HG03196 (cell line): ENCODE data around the gene IGSF23.

ENCODE experiments used
- ATAC-seq: cut with Tn5 transposase; IDR thresholded peaks from one replicate; pipeline ENCODE4 v1.9.1; 2021; ENCODE audit not compliant: unreplicated experiment

The IGSF23 gene

GRCh38 chr19:44640518-44640917 lies 27.2 kb downstream of the IGSF23 start:
- ATAC-seq = no peak

DNA sequence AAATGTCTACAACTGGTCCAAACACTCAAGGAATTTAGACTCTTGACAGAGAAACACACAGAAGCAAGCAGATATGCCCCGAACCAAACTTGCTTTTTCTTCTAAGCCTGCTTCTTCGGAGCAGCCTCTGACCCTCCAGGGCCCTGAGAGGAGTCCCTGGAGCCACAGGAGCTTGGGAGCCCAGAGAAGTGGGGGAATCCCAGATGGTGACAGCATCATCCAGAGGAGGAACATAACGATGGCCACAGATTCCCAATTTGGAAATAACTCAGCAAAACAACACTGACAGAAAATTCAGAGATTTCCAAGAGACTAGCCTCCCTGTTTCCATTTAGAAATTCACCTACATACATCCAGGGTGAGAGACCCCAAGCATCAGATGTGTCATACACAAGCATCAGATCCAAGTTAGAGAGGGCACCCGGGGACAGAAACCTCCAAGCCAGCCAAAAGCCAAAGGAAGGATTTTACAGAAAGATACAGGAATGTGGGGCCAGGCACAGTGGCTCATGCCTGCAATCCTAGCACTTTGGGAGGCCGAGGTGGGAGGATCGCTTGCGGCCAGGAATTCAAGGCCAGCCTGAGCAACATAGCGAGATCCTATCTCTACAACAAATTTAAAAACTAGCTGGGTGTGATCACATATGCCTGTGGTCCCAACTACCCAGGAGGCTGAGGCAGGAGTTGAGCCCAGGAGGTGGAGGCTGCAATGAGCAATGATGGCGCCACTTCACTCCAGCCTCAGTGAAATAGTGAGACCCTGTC lies 28.3 kb downstream of the IGSF23 start:
- no peak for ATAC-seq

- ATAC-seq = no peak
These were observed 29.0 kb downstream of the IGSF23 start for GRCh38 chr19:44642377-44642776.

DNA sequence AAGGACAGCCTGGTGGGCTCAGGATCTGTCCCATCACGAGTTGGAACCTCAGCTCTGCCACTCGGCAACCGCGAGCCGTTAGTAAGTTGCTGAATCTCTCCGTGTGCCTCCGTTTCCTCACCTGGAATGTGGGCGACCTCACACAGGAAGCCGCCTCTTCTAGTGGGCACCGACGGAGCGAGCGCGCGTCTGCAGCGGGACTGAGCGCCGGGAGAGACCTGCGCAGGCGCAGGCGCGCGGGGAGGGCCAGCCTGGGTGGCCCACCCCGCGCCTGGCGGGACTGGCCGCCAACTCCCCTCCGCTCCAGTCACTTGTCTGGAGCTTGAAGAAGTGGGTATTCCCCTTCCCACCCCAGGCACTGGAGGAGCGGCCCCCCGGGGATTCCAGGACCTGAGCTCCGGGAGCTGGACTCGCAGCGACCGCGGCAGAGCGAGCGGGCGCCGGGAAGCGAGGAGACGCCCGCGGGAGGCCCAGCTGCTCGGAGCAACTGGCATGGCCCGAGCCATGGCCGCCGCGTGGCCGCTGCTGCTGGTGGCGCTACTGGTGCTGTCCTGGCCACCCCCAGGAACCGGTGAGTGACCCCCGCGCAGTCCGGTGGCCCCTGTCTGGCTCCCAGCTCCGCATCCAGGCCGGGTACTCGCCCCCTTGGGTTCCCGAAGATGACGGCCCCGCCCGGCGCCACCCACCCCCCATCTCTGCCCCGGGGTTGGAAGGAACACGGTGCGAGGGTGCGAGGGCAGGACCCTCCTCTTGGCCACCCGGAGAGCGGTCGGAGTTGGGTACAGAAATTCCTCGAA lies 30.4 kb downstream of the IGSF23 start, which contains the start of gene PVR:
Gene PVR, plus strand, starts transcription at position 306 of the 797 bp plus-strand sequence. Its CDS starts 187 bp downstream, at position 493.
- no peak for ATAC-seq

DNA sequence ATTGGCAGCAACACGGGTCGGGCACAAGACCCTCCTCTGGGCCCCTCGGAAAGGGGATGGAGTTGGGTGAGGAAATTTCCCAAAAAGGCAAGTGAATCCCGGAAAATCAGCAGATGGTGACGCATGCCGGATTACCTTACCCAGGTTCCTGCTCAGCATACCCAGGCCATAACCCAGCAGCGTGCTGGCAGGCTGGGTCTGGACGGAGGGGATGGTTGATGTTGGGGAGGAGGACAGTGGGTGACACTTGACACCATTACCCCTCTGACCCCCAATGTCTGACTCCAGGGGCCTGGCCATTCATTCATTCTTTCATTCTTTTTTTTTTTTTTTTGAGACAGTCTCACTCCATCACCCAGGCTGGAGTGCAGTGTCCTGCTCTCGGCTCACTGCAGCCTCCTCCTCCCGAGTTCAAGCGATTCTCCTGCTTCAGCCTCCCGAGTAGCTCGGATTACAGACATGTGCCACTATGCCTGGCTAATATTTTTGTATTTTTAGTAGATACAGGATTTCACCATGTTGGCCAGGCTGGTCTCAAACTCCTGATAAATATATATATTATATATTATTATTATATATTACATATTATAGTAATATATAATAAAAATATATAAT lies 31.1 kb downstream of the IGSF23 start:
- no peak for ATAC-seq

DNA sequence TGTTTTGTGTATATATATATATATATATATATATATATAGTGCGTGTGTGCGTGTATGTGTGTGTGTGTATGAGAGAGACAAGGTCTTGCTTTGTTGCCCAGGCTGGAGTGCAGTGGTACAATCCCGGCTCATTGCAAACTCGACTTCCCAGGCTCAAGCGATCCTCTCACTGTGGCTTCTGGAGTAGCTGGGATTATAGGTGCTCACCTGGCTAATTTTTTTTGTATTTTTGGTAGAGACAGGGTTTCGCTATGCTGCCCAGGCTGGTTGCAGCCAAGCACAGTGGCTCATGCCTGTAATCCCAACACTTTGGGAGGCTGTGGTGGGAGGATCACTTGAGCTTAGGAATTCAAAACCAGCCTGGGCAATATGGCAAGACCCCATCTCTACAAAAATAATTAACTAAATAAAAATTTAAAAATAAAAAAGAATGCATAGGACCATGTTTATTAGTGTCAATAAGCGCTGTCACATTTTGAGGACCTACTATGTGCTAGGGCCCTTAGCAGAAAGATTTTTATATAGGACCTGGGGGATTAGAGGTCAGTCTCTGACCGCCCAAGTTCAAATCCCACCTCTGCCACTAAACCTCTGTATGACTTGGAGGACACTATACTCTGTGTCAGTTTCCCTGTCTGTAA lies 32.2 kb downstream of the IGSF23 start:
- ATAC-seq = no peak

DNA sequence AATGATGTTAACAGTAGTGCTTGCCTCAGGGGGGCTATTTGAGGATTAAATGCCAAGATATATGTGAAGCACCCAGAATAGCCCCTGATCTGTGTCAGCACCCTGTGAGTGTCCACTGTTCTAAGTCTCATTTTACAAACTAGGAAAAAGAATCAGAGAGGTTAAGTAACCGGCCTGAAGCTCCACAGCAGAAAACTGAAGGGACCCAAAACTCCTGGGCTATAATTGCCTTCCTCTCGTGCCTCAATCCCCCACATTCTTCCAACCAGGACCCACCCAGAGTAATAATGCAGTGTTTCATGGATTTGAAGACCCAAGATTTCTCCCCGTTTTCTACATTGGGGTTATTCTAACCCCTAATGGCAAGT lies 32.7 kb downstream of the IGSF23 start:
- no peak for ATAC-seq

DNA sequence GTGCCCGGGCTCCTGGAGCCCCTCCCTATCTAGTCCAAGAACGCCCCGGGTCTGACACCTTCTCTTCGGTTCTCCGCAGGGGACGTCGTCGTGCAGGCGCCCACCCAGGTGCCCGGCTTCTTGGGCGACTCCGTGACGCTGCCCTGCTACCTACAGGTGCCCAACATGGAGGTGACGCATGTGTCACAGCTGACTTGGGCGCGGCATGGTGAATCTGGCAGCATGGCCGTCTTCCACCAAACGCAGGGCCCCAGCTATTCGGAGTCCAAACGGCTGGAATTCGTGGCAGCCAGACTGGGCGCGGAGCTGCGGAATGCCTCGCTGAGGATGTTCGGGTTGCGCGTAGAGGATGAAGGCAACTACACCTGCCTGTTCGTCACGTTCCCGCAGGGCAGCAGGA lies 33.8 kb downstream of the IGSF23 start:
- ATAC-seq = no peak

- no peak for ATAC-seq
These were observed 35.4 kb downstream of the IGSF23 start for GRCh38 chr19:44648631-44649251.

DNA sequence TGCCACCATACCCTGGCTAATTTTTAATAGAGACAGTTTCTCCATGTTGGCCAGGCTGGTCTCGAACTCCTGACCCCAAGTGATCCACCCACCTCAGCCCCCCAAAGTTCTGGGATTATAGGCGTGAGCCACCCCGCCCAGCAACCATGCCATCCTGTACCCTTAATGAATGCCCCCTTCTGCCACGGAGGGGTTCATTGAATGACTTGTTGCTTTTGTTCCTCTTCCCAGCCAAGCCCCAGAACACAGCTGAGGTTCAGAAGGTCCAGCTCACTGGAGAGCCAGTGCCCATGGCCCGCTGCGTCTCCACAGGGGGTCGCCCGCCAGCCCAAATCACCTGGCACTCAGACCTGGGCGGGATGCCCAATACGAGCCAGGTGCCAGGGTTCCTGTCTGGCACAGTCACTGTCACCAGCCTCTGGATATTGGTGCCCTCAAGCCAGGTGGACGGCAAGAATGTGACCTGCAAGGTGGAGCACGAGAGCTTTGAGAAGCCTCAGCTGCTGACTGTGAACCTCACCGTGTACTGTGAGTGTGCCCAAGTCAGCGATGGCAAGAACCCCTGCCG lies 36.3 kb downstream of the IGSF23 start:
- ATAC-seq = no peak

GRCh38 chr19:44653343-44653742 lies 40.0 kb downstream of the IGSF23 start:
- ATAC-seq = no peak

DNA sequence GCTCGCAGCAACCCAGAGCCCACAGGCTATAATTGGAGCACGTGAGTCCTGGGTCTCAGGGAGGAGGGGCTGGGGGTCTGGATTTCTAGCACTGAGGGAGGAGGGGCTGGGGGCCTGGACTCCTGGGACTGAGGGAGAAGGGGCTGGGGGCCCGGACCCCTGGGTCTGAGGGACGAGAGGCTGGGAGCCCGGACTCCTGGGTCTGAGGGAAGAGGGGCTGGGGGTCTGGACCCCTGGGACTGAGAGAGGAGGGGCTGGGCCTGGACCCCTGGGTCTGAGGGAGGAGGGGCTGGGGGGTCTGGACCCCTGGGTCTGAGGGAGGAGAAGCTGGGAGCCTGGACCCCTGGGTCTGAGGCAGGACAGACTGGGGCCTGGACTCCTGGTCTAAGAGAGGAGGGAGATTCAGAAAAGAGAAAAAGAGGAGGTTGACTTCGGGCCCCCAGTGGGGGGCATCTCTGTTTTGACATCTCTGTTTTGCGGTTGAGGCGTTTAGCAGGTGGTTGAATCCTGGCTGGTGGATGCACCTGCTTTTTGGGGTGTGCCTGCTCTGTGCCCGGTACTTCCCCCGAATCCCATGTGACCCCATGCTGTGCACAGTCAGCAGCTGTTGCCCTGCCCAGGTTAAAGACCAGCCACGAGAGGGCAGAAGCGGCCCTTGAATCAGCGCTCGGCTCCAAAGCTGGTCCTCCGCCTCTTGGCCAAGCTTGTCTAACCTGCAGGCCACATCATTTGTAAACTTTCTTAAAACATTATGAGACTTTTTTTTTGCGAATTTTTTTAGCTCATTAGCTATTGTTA lies 40.8 kb downstream of the IGSF23 start:
- ATAC-seq = peak; percentile 62

- no peak for ATAC-seq
These were observed 44.0 kb downstream of the IGSF23 start for GRCh38 chr19:44657211-44657921.

DNA sequence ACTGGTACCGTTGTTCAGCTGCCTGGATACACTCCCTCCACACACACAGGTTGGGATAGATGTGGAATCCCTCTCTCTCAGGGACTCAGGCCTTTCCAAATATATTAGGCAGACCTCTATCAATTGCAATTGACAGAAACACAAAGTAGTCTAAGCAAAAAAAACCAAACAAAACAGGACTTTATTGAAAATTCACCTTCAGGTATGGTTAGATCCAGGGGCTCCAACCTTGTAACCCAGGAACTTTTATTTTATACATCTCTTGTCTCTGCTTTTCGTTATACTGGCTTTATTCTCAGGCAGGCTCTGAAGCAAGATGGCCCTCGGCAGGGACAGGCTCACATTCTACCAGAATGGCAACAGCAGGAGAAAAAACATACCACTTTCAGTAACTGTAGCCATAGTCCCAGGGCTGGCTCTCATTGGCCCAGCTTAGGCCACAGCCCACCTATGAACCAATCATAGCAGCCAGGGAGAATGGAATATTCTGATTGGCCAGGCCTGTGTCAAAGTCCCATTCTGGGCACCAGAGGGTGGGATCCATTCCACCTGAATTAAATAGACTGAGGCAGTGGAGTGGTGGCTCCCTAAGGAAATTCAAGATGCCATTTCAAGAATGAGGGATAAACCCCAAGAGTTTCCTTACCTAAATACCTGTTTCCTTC lies 44.8 kb downstream of the IGSF23 start:
- ATAC-seq = no peak

DNA sequence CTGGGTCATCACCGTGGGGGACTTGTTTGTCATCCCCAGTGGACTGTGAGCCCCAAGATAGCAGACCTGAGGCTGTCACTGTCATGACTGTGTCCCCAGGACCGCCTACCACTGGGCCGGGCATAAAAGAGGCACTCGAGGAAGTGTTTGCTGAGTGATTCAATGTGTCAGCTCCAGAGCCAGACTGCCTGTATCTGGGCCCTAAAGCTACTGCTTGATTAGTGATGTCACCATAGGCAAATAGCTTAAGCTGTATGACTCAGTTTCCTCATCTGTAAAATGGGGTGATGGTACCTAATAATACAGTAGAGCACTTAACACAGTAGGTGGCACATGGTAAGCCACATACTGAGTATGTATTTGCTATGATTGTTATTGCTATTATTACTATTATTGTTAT lies 46.7 kb downstream of the IGSF23 start:
- ATAC-seq = no peak

- no peak for ATAC-seq
These were observed 47.8 kb downstream of the IGSF23 start for GRCh38 chr19:44661205-44661604.

GRCh38 chr19:44661904-44662303 lies 48.5 kb downstream of the IGSF23 start:
- ATAC-seq = no peak

GRCh38 chr19:44662691-44663385 lies 49.5 kb downstream of the IGSF23 start:
- ATAC-seq = no peak
